C4-2B (cell line): ENCODE measurements around the gene GMEB2.

Experiments
- CTCF ChIP-seq: fragments of 450-650 bp; conservative IDR thresholded peaks from 2 replicates; pipeline ENCODE4 v1.5.1; 2017; ENCODE audit warnings: mild to moderate bottlenecking
- ZFX ChIP-seq: fragments of 450-650 bp; IDR thresholded peaks from 2 replicates; pipeline ENCODE4 v1.6.1; 2017

- TF ChIP-seq CTCF = no peak
- no peak for TF ChIP-seq ZFX
These were observed 41.5 kb upstream of the GMEB2 start for GRCh38 chr20:63668351-63668750.
